Measurements from ENCODE around the gene TTR.

- TF ChIP-seq, protein P1, sequence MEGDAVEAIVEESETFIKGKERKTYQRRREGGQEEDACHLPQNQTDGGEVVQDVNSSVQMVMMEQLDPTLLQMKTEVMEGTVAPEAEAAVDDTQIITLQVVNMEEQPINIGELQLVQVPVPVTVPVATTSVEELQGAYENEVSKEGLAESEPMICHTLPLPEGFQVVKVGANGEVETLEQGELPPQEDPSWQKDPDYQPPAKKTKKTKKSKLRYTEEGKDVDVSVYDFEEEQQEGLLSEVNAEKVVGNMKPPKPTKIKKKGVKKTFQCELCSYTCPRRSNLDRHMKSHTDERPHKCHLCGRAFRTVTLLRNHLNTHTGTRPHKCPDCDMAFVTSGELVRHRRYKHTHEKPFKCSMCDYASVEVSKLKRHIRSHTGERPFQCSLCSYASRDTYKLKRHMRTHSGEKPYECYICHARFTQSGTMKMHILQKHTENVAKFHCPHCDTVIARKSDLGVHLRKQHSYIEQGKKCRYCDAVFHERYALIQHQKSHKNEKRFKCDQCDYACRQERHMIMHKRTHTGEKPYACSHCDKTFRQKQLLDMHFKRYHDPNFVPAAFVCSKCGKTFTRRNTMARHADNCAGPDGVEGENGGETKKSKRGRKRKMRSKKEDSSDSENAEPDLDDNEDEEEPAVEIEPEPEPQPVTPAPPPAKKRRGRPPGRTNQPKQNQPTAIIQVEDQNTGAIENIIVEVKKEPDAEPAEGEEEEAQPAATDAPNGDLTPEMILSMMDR (conservative IDR thresholded peaks at IDR 0.05 in 1 of 2, IDR thresholded peaks at IDR 0.05 in 1 of 2; ENCODE audit: low read depth in 1 of 2, low read length in 2 of 2): no peak
- TF ChIP-seq EZH2 (IDR thresholded peaks at IDR 0.05; ENCODE audit: low read length, missing control alignments): no peak
Measured at GRCh38 chr18:31595121-31595771, 3.6 kb downstream of the TTR start.
